Hepatocyte (in vitro differentiated cells): ENCODE data around the gene APOL2. TPM values are rescaled to one million over a fixed set of nuclear protein-coding genes. Genes with fewer than 3 reads are reported as not detected.
"Not testable (repeated sequence)": the region's sequence is repeated elsewhere in the genome, so short reads cannot be mapped to it uniquely, and the experiment has no call there.

Experiments used
- DNase-seq: peaks from one replicate; pipeline ENCODE4 v3.0.0-alpha.2; 2016; ENCODE audit warnings: low spot score
- H2AFZ ChIP-seq: fragments of 200-600 bp; sonication (generic); 2 replicates; pipeline ENCODE4 v1.6.0; 2016; ENCODE audit warnings: antibody characterized with exemption, mild to moderate bottlenecking
- H3K27ac ChIP-seq: fragments of 200-600 bp; sonication (generic); 2 replicates; pipeline ENCODE4 v1.5.1; 2016; ENCODE audit warnings: mild to moderate bottlenecking
- H3K27me3 ChIP-seq: fragments of 200-600 bp; sonication (generic); 2 replicates; pipeline ENCODE4 v1.6.1; 2016
- H3K36me3 ChIP-seq: fragments of 200-600 bp; sonication (generic); replicated peaks from 2 replicates; pipeline ENCODE4 v1.5.1; 2016; ENCODE audit warnings: low read depth; ENCODE audit not compliant: insufficient read depth
- H3K4me1 ChIP-seq: fragments of 200-600 bp; sonication (generic); 2 replicates; pipeline ENCODE4 v1.5.1; 2016; ENCODE audit warnings: mild to moderate bottlenecking, moderate library complexity; ENCODE audit not compliant: insufficient read depth
- H3K4me2 ChIP-seq: fragments of 200-600 bp; sonication (generic); 2 replicates; pipeline ENCODE4 v1.6.0; 2016
- H3K4me3 ChIP-seq: fragments of 200-600 bp; sonication (generic); 2 replicates; pipeline ENCODE4 v1.5.1; 2016; ENCODE audit warnings: mild to moderate bottlenecking
- H3K79me2 ChIP-seq: fragments of 200-600 bp; sonication (generic); 2 replicates; pipeline ENCODE4 v1.6.0; 2017; ENCODE audit warnings: mild to moderate bottlenecking
- H3K9me2 ChIP-seq: fragments of 200-600 bp; sonication (generic); replicated peaks from 2 replicates; pipeline ENCODE4 v1.6.0; 2017; ENCODE audit warnings: mild to moderate bottlenecking; ENCODE audit not compliant: insufficient read depth
- H3K9me3 ChIP-seq: fragments of 200-600 bp; sonication (generic); 2 replicates; pipeline ENCODE4 v1.5.1; 2016; ENCODE audit warnings: low read depth, mild to moderate bottlenecking
- H4K20me1 ChIP-seq: fragments of 200-600 bp; sonication (generic); 2 replicates; pipeline ENCODE4 v1.6.0; 2016; ENCODE audit warnings: mild to moderate bottlenecking; ENCODE audit not compliant: insufficient read depth, poor library complexity, severe bottlenecking
- CTCF ChIP-seq: fragments of 200-600 bp; sonication (generic); IDR thresholded peaks from 2 replicates; pipeline ENCODE4 v1.5.1; 2016; ENCODE audit warnings: antibody characterized with exemption, mild to moderate bottlenecking; ENCODE audit not compliant: poor library complexity
- EZH2 ChIP-seq: fragments of 200-600 bp; sonication (generic); IDR thresholded peaks from 2 replicates; pipeline ENCODE4 v1.6.1; 2016; ENCODE audit warnings: antibody characterized with exemption, mild to moderate bottlenecking, borderline replicate concordance
- EZH2phosphoT487 ChIP-seq: fragments of 200-600 bp; sonication (generic); IDR thresholded peaks from one replicate; pipeline ENCODE4 v1.6.1; 2018; ENCODE audit warnings: antibody characterized with exemption, mild to moderate bottlenecking, low read depth, moderate library complexity; ENCODE audit not compliant: unreplicated experiment, severe bottlenecking
- WGBS: methylation state at CpG from one replicate; pipeline ENCODE4 v1.1.6; 2016; ENCODE audit warnings: low lambda C conversion rate; ENCODE audit errors: missing lambda C conversion rate; 5-methylcytosine and 5-hydroxymethylcytosine counted together
- polyA plus RNA-seq: library from polyadenylated mRNA; unstranded; fragments of >200 nt; fragmentation: Nextera tagmentation; extraction: Ambion mirVana; gene quantifications from 2 replicates; pipeline ENCODE4 v1.2.1, GENCODE V29; 2016
- total RNA-seq: library from RNA; depleted of rRNA; stranded (reverse); fragments of >200 nt; gene quantifications from 2 replicates; pipeline ENCODE4 v1.2.3, GENCODE V29; 2014

Gene APOL2
- total and polyA plus RNA-seq, 2 experiments from 2014 or later = 19.5 to 34.8 TPM

GRCh38 chr22:36191106-36191836, 48.1 kb downstream of the APOL2 start:
- no peaks in the 10 kb centered on the region for H3K27me3 ChIP-seq

GRCh38 chr22:36187862-36188261, 51.5 kb downstream of the APOL2 start:
- H3K79me2 ChIP-seq, H3K36me3 ChIP-seq, H3K9me2 ChIP-seq, H3K27me3 ChIP-seq, DNase-seq, H3K9me3 ChIP-seq, H3K27ac ChIP-seq, H3K4me2 ChIP-seq, H3K4me1 ChIP-seq, H3K4me3 ChIP-seq, H2AFZ ChIP-seq, H4K20me1 ChIP-seq: not testable (repeated sequence)
- WGBS = 96% methylated on average over 3 of the region's 6 CpGs

More at GRCh38 chr22:36191106-36191836, 48.1 kb downstream of the APOL2 start:
- DNase-seq = no peak
- Histone ChIP-seq H3K4me2 (no peak overlapping the region), H3K9me3 (no peaks in the 10 kb centered on the region), H3K79me2 (no peaks in the 10 kb centered on the region), H3K27ac (no peak overlapping the region), H4K20me1 (no peaks in the 10 kb centered on the region), H3K9me2 (no peaks in the 10 kb centered on the region), H3K4me3 (no peak overlapping the region), H2AFZ (no peak overlapping the region), H3K36me3 (no peaks in the 10 kb centered on the region), H3K4me1 (peaks cover 4% of the 10 kb centered on the region)
- WGBS = 96% methylated on average over 17 of the region's 17 CpGs
- no peak for TF ChIP-seq EZH2
- TF ChIP-seq CTCF = no peak
- no peak for TF ChIP-seq EZH2phosphoT487

GRCh38 chr22:36185828-36186624, 53.3 kb downstream of the APOL2 start:
- Histone ChIP-seq H3K4me2 (no peak overlapping the region), H3K4me3 (no peak overlapping the region), H3K9me2 (no peaks in the 10 kb centered on the region), H3K9me3 (no peaks in the 10 kb centered on the region), H3K27me3 (no peaks in the 10 kb centered on the region), H4K20me1 (no peaks in the 10 kb centered on the region), H3K36me3 (no peaks in the 10 kb centered on the region), H3K4me1 (no peaks in the 10 kb centered on the region), H3K27ac (no peak overlapping the region), H3K79me2 (no peaks in the 10 kb centered on the region), H2AFZ (no peak overlapping the region)
- 88% methylated on average over 14 of the region's 14 CpGs for WGBS
- no peak for TF ChIP-seq EZH2
- TF ChIP-seq CTCF = no peak
- no peak for TF ChIP-seq EZH2phosphoT487
- no peak for DNase-seq

- H3K9me2 ChIP-seq = no peaks in the 10 kb centered on the region
- no peaks in the 10 kb centered on the region for H3K27me3 ChIP-seq
- no peaks in the 10 kb centered on the region for H3K9me3 ChIP-seq
- no peaks in the 10 kb centered on the region for H3K4me1 ChIP-seq
- H3K4me2 ChIP-seq = no peak overlapping the region
- WGBS = 79% methylated on average over 10 of the region's 10 CpGs
- no peaks in the 10 kb centered on the region for H4K20me1 ChIP-seq
- H3K4me3 ChIP-seq = no peak overlapping the region
- H2AFZ ChIP-seq = no peak overlapping the region
- TF ChIP-seq CTCF = no peak
- no peak for TF ChIP-seq EZH2
- TF ChIP-seq EZH2phosphoT487 = no peak
- no peak for DNase-seq
- H3K27ac ChIP-seq = no peak overlapping the region
- no peaks in the 10 kb centered on the region for H3K36me3 ChIP-seq
- H3K79me2 ChIP-seq = no peaks in the 10 kb centered on the region
Observed at GRCh38 chr22:36184433-36185025, 54.8 kb downstream of the APOL2 start.
